Measurements from ENCODE around the gene UNC5B. TPM values are rescaled to one million over a fixed set of nuclear protein-coding genes. Genes with fewer than 3 reads are reported as not detected.

UNC5B gene
- total and polyA plus RNA-seq, 8 donors = 14.4 to 31.2 (median 21.4) TPM

GRCh38 chr10:71220689-71221540 is 8.5 kb downstream of the UNC5B start:
- ATAC-seq = no peak
- no peak overlapping the region for H3K27ac ChIP-seq
- no peaks in the 10 kb centered on the region for H3K9me3 ChIP-seq
- no peak for DNase-seq
- no peak for TF ChIP-seq CTCF (IDR thresholded peaks at IDR 0.05)
- no peaks in the 10 kb centered on the region for H3K36me3 ChIP-seq
- H3K4me1 ChIP-seq = peaks cover 7 to 20% of the 10 kb centered on the region in 2 donors
- H3K27me3 ChIP-seq = peaks cover 0 to 29% of the 10 kb centered on the region in 2 donors
- no peak overlapping the region for H3K4me3 ChIP-seq
- intact Hi-C loops (cut with DNase I) = no loop called here

GRCh38 chr10:71221586-71222202 is 9.3 kb downstream of the UNC5B start:
- no peaks in the 10 kb centered on the region for H3K9me3 ChIP-seq
- peaks cover 4 to 16% of the 10 kb centered on the region in 2 donors for H3K4me1 ChIP-seq
- TF ChIP-seq CTCF (IDR thresholded peaks at IDR 0.05) = no peak
- DNase-seq (no peak), ATAC-seq (no peak)
- intact Hi-C loops (cut with DNase I) = no loop called here
- peaks cover 0 to 21% of the 10 kb centered on the region in 2 donors for H3K27me3 ChIP-seq
- no peak overlapping the region for H3K4me3 ChIP-seq
- no peak overlapping the region for H3K27ac ChIP-seq
- no peaks in the 10 kb centered on the region for H3K36me3 ChIP-seq

- intact Hi-C loops (cut with DNase I) = no loop called here
- Histone ChIP-seq H3K4me3 (no peak overlapping the region), H3K4me1 (peaks cover 0 to 5% of the 10 kb centered on the region in 2 donors), H3K9me3 (no peaks in the 10 kb centered on the region), H3K36me3 (no peaks in the 10 kb centered on the region), H3K27ac (no peak overlapping the region), H3K27me3 (peaks cover 0 to 10% of the 10 kb centered on the region in 2 donors)
- no peak for TF ChIP-seq CTCF (IDR thresholded peaks at IDR 0.05)
- DNase-seq (no peak), ATAC-seq (no peak)
Observed at GRCh38 chr10:71222601-71223346, 10.4 kb downstream of the UNC5B start.

GRCh38 chr10:71223347-71224058 is 11.1 kb downstream of the UNC5B start:
- H3K4me1 ChIP-seq = no peaks in the 10 kb centered on the region
- no peak overlapping the region for H3K4me3 ChIP-seq
- peaks cover 0 to 3% of the 10 kb centered on the region in 2 donors for H3K27me3 ChIP-seq
- no peak overlapping the region for H3K27ac ChIP-seq
- intact Hi-C loops (cut with DNase I) = no loop called here
- H3K36me3 ChIP-seq = no peaks in the 10 kb centered on the region
- DNase-seq = no peak
- no peak for ATAC-seq
- TF ChIP-seq CTCF (IDR thresholded peaks at IDR 0.05) = no peak
- no peaks in the 10 kb centered on the region for H3K9me3 ChIP-seq
